GM19452 (cell line): ENCODE measurements around the gene TMEM181.
"Not testable (repeated sequence)": the region's sequence is repeated elsewhere in the genome, so short reads cannot be mapped to it uniquely, and the experiment has no call there.

Experiments used
- ATAC-seq: cut with Tn5 transposase; IDR thresholded peaks from one replicate; pipeline ENCODE4 v1.9.1; 2021; ENCODE audit not compliant: unreplicated experiment

TMEM181 gene

DNA sequence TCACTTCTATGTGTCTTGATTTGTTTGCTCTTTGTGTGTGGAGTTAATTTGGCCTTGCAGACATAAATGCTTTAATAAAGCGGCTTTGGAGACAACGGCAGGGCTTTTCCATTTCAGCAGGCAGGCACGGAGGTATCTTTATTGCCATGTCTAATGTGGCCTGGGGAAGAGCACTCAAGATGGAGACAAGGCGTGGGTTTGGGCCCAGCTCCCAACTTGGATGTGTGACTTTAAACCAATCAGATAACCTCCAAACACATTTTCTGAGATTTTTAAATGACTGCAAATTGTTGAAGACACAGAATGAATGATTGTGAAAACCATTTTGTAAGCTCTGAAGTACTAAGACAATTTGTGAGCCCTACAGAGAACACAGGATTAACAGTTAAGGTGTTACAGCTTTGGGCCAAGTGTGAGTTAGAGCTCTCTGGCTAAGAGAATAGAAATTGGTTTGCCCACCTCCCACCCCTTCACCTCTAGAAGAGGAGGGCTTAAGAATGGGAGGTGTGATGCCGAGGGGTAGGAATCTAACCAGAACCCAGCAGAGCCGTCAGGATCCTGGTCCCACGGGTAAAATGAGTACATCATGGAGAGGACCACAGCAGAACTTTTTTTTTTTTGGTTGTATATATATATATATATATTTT, 75.7 kb downstream of the TMEM181 start:
- ATAC-seq: no peak

DNA sequence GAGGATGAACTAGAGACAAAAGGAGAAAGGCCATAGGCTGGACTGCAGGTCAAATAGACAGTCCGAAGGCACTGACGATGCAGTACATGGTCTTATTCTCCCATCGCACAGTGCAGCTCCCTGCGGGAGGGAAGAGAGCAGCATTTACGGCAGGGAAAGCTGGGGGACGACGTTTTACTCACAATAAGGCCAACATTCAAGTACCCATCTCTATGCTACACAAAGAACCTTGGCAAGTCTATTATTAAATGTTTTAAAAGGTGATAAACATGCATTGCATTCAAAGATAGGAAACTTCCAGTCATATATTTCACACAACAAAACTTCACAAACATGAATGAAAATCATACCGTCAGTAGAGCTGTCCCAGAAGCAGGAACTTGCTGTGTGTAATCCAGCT, 76.9 kb downstream of the TMEM181 start:
- no peak for ATAC-seq

DNA sequence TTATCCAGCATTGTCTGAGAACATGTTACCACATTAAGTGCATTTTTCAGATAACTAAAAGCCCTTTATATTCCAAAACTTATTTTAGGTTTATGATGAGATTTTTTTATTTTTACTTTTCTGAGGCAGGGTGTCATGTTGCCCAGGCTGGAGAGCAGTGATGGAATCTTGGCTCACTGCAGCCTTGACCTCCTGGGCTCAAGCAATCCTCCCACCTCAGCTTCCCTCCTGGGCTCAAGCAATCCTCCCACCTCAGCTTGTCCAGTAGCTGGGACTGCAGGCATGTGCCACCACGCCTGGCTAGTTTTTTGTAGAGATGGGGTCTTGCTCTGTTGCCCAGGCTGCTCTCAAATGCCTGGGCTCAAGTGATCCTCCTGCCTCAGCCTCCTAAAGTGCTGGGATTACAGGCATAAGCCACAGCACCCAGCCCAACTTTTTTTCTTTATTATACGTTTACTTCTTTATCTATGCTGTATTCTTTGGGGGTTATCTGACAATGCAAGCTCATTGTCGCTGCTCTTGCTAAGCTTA, 78.5 kb downstream of the TMEM181 start:
- no peak for ATAC-seq

DNA sequence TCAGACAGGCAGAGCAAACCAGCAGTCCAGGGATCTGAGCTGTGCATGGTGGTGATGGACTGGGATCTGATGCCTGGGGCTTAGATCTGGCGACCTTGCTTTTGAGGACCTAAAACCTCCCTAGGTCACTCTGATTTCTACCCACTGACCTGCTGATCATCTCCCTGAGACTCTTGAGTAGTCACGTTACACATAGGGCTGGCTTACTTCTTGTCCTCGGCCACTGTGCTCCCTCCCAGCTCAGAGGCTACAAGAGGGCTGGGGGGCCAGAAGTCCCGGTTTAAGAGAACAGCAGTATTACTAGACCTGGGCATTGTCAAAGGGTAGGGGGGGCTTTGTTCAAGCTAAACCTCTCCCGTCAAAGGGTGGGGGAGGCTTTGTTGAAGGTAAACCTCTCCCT, 79.2 kb downstream of the TMEM181 start:
- ATAC-seq: no peak

DNA sequence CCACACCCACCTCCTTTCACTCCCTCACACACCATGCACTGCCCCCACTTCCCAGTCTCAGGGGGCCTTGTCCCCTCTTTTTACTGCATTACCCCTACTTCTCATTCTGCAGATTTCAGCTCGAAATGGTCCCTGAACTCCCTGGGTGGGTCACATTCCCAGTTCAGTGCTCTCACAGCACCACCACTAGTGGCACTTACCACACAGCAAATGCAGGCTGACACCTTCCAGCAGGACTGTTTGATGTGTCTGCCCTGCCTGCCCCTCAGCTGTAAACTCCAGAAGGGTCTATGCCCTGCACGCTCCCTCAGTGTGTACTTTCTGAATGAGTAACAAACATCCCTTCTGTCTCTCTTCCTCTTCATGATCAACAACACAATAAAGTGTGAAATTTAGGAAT, 80.6 kb downstream of the TMEM181 start:
- ATAC-seq: no peak

DNA sequence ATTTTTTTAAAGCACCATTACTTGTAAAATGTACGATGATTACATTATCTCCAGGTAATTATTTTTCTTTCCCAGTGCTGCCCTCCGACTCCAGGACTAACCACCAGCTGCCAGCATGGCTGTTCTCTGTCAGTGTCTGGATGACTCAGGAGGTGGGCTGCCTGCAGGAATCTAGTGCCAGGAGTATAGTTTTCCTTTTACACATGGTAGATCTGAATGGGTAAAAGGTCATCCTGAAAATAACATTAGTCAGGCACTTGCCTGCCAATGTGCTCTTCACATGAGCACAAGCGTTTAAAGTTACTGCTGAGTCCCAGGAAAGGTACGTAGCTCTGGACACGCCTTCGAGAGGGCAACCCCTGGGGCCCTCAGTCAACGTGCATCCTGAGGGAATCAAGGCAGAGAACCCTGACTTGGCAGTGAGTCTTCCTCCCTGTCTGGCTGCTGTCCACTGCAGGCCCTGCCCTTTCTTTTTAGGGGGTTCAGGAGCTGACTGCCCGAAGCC, 82.3 kb downstream of the TMEM181 start:
- no peak for ATAC-seq

DNA sequence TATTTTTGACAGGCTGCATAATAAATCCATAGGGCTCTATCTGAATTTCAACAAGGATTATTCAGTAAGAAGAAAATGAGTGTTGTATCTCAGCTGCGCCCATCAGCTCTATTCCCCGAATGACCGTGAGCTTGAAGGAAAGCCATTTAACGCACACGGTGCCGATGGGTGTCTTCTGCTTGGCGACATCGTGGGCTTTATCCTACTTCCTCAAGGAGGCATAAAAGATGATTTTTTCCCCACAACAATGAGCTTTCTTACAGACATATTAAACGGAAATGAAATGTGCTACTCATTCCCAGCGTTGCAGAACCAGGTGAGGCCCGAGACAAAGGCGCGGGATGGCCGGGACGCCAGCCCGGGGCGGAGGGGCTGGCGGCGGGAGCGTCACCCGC, 83.9 kb downstream of the TMEM181 start:
- no peak for ATAC-seq

DNA sequence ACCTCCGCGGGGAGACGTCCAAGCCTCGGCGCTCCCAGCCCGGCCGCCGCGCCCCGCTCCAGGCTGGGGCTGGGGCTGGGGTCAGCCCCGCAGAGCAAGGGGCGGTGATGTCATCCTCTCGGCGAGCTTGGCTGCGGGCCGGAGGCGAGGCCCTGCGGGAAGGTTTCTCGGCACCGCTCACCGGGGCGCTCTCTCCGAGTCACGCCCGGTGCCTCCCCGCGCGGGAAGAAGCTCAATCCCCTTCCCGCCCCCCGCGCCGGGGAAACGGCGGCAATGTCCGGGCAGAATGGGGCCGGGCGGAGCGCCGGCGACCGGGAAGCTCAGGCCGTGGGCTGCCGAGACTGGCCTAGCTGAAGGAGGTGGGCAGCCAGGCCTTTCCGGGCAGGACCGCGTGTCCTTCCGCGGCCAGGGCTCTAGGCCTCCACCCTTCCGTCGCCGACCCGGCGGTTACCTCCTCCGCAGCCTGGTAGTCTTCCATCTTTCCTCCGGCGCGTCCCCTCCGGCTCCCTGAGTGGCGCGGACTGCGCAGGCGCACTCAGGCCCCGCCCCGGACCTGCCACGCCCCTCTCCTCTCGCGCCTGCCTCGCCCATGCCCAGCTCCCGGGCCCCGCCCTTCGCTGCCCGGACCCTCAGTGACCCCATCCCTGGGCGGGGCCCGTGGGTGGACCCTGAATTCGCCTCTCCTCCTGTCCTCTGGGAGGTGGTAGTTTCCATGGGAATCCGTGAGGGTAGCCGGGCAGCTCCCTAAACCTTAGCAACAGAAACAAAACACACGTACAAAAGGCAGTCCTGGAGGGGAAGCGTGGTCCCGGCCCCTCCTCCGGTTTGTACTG, 84.6 kb downstream of the TMEM181 start, which contains the start of gene DYNLT1:
Gene DYNLT1, minus strand, starts transcription at position 513 of the 833 bp plus-strand sequence. Its CDS starts 35 bp downstream, at position 478.
- peak; percentile 63 for ATAC-seq

DNA sequence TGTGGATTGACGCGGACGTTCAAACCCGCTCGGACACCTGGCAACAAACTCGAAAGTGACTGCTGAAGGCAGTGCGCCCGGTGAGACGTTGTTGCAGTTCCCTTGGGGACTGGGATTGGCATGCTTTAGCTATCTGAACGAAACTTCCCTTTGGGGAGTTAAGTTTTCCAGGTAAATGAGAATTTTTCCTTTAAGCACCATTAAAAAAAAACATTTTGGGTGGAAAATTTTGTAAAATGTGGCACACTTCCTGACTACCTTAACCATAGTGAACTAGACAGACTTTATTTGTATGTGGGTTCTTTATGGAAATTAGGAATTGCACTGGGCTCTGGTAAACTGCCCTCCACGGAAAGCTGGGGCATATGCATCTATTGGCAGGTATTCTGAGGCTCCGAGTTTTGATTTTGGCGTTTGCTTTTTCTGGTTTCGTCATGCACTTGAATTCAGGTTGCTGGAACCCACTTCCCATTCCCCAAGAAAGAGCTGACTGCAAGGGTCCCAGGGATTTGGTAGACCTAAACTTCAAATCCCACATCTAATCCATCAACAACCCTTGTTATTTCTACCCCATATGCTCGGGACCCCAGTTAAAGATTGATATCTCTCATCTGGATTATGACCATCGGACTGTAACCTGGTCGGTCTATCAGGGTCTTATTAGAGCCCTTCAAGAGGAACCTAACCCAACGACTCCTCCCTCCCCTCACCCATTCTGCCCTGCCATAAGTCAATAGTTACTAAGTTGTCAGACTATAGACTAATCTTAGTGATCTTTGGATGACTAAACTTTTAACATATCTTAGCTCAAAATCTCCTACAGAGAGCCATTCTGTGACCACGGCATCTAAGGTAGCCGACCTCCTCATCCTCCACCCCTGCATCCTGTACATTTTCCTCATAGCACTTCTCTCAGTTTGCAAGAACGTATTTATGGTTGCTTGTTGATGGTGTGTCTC, 85.5 kb downstream of the TMEM181 start:
- no peak for ATAC-seq

DNA sequence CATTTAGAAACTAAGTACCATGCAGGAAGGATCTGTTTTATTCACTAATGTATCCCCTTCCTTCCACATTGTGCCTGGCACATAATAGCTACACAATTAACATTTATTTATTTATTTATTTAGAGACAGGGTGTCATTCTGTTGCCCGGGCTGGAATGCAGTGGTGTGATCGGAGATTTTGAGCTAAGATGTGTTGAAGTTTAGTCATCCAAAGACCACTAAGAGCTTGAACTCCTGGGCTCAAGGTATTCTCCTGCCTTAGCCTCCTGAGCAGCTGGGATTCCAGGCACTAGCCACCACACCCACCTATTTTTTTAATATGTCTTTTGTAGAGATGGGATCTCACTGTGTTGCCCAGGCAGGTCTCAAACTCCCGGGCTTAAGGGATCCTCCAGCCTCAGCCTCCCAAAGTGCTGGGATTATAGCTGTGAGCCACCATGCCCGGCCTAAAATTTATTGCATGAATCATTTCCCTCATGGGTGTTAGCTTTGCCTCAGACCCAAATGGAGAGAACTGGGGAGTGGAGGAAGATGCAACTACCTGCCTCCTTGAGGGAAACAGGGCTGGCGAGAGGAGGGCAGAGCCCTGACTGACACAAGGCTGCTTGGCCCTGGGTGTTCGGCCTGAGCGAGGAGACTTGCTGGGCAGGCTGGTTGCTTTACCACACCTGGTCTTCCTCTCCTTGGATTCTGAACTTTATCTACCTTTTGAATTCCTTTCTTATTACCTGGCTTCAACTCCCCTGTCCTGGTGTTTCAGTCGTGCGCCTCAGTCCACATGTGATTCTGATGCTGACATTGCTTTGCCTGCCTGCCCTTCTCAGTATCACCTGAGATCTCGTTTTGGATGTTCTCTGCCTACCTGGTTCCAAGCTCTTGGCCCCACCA, 86.4 kb downstream of the TMEM181 start:
- ATAC-seq: no peak

DNA sequence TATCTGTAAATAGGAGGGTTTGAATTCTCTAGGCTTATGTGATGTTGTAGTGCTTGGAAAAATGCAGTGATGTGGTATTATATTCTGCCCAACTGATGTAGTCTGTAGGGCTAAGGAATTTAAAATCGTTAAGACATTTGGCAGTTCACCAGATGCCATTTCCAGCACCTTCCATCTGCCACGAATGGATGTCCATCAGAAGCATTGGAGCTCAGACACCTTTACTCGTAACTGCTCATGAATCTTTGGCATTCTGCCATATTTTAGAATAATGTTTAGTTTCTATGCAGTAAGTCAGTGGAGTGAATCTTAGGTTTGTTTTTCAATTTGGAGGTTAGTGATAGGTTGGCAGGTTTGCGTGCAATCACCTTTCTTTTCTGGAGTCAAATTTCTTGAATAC, 87.6 kb downstream of the TMEM181 start:
- ATAC-seq: no peak

DNA sequence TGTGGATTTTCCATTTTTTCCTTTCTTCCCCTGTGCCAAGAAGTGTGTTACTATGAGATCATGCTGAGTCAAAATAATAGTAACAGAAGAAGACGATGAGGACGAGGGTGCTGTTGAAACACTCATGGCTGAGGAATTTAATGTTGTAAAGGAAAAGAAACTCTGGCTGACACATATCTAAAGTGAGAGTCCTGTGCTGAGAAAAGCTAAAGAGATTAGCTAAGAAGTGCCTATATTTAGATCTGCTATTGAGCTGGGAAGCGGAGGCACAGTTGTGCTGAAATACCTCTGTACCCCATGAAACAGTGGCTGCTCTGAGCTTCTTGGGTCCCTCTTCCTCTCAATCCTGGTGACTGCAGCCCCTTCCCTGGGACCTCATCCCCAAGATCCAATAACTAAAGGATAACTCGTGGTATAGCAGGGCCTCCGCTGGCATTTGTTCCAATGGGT, 88.8 kb downstream of the TMEM181 start:
- ATAC-seq: no peak

DNA sequence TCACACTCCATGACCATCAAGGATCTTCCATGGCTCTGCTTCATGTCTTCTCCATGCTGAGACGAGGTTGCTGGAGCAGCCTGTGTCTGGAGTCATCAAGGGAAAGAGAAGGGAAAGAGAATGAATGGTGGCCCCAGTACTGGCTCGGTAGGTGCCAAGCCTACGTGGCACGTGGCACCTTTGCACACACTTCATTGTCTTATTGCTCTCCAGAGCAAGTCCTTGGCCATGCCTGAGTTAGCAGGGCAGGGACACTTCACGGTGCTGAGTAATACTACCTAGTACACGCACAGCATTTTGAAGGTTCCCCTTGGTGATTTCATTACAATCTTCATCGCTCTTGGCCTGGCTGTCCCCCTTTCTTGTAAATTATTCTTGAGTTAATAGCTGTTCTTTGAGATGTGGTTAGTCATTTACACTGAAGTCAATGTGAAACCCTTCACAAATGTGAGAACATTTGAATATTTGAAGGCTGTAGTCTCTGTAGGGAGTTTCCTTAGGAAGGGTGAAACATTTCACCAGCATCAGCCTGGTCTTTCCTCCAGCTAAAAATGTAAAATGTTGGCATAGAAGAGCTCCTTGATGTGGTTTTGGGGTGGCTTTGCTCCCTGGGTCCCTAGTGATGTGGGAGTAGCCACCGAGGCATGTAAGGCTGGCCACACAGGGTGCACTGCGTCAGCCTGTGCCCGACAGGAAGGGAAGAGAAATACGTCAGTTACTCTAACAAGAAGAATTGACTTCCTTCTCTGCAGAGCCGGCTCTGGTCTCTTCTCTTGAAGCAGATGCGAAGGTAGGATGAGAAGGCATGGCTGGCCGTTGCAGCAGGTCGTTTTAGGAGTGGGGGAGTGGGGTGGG, 89.6 kb downstream of the TMEM181 start, which contains the start of gene SYTL3:
Gene SYTL3, plus strand, starts transcription at position 766 of the 855 bp plus-strand sequence. CDS start 13,215 bp downstream, outside the sequence.
- peak; percentile 48 for ATAC-seq

DNA sequence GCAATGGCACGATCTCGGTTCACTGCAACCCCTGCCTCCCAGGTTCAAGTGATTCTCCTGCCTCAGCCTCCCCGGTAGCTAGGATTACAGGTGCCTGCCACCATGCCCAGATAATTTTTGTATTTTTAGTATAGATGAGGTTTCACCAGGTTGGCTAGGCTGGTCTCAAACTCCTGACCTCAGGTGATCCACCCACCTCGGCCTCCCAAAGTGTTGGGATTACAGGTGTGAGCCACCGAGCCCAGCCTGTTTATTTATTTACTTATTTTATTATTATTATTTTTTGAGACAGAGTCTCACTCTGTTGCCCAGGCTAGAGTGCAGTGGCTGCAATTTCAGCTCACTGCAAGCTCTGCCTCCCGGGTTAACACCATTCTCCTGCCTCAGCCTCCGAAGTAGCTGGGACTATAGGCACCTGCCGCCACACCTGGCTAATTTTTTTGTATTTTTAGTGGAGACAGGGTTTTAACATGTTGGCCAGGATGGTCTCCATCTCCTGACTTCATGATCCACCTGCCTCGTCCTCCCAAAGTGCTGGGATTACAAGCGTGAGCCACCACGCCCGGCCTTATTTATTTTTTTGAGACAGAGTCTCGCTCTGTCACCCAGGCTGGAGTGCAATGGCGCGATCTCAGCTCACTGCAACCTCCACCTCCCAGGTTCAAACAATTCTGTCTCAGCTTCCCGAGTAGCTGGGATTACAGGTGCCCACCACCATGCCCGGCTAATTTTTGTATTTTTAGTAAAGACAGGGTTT, 92.3 kb downstream of the TMEM181 start:
- ATAC-seq: not testable (repeated sequence)

DNA sequence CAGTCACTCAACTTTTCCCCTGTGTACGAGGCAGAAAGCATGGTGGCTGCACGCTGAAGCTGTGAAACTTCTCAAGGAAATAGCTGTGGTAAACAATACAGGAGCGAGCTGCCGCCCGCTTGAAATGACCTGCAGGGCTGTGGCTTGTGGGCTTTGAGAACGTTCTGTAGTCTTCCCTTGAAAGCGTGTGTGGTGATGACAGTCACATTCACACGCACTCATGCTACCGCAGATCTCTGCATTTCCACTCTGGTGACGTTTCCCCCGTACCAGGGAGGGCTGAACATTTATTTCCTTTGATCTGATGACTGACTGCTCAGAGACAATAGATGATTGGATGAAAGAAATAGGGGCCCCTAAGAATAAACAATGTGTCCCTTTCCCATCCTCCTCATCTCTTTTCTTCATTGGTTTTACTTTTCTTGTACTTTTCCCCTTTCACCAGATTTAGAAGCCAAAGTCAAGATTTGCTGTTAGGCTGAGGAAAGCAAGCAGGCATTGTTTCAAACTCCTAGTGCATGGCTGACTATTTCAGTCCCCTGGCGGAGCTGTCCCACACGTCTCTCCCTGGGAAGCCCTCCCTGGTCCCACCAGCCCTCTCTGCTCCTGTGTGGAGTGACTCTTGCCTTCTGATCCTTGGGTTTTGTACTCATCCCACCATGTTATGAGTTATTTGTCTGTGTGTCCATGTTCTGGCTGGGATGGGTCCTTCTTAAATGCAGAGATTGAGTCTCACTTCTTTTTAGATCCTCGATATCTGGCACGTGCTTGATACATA, 93.9 kb downstream of the TMEM181 start:
- peak; percentile 55 for ATAC-seq

DNA sequence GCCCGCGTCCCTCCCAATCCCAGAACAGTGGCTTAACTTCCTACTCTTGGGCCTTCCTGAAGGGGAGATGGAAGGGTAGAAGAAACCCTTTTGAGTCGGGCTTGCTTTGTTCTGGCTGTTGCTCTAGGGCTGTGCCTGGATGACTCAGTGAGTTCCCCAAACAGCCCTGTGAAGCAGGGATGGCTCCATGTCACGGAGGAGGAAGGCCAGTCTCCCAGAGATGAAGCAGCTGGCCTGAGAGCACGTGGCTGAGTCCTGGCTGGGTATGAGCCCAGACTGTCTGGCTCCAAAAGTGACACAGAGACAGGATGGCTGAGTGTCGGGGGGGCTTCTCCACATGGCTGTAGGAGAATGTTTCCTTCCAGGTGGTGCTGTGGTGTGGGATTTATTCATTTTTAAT, 94.6 kb downstream of the TMEM181 start:
- no peak for ATAC-seq

DNA sequence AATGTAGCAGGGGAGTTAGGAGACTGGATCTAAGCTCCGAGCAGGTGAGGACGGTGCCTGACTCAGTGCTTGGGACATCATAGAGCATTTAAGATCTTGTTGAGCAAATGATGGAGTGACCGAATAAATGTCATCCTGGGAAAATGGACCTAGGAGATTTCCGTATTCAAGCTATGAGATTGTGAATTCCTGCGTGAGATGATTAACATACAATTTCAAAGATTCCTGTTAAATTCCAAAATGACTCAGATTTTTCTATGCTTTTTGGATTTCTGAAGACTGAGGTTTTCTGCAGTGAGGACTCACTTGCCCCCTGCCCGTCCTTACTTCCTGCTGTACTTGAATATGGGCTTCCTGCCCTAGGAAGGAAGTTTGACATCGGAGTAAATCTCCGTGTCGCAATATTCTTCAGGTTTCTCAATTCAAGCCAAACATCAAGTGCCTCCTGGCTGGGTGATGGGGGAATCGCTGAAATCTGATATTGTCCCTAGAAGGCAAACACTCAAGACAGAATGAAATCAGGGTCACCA, 95.1 kb downstream of the TMEM181 start:
- no peak for ATAC-seq
